Esophagus muscularis mucosa (tissue), 3 donors: ENCODE data around the gene S1PR4.

Experiments
- POLR2A ChIP-seq: fragments of 450-650 bp; IDR thresholded peaks from one replicate; pipeline ENCODE4 v1.6.1; 2017; ENCODE audit warnings: antibody characterized with exemption, moderate library complexity, mild to moderate bottlenecking, low read depth
- POLR2AphosphoS5 ChIP-seq, 2 donors: sonication (generic); formaldehyde crosslinking; IDR thresholded peaks; one replicate each; pipeline ENCODE4 v1.6.1; 2017; ENCODE audit warnings: antibody characterized with exemption in 2 of 2
- TF ChIP-seq, protein P1 (sequence below), 3 experiments: fragments of 200-600 bp in 2 of 3; fragments of 450-650 bp in 1 of 3; sonication (generic) in 2 of 3; IDR thresholded peaks; one replicate each; pipeline ENCODE4 v1.5.1; 2017 to 2019; ENCODE audit warnings: antibody characterized with exemption in 3 of 3, mild to moderate bottlenecking in 2 of 3, moderate library complexity in 1 of 3

DNA sequence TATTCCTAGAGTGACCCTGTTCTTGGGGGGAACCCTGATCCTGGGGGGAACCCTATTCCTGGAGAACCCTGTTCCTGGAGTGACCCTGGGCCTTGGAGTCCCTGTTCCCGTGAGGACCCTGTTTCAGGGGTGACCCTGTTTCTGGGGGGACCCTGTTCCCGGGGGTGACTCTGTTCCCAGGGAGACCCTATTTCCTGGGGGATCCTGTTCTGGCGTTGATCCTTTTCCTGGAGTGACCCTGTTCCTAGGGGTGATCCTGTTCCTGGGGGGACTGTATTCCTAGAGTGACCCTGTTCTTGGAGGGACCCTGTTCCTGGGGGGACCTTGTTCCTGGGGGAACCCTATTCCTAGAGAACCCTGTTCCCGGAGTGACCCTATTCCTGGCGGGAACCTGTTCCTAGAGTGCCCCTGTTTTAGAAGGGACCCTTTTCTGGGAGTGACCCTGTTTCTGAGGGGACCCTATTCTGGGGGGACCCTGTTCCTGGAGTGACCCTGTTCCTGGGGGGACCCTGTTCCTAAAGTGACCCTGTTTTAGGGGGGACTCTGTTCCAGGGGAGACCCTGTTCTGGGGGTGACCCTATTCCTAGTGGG is 27.7 kb upstream of the S1PR4 start:
- no peak for TF ChIP-seq POLR2AphosphoS5 (IDR thresholded peaks at IDR 0.05)
- no peak for TF ChIP-seq POLR2A
- TF ChIP-seq, protein P1, sequence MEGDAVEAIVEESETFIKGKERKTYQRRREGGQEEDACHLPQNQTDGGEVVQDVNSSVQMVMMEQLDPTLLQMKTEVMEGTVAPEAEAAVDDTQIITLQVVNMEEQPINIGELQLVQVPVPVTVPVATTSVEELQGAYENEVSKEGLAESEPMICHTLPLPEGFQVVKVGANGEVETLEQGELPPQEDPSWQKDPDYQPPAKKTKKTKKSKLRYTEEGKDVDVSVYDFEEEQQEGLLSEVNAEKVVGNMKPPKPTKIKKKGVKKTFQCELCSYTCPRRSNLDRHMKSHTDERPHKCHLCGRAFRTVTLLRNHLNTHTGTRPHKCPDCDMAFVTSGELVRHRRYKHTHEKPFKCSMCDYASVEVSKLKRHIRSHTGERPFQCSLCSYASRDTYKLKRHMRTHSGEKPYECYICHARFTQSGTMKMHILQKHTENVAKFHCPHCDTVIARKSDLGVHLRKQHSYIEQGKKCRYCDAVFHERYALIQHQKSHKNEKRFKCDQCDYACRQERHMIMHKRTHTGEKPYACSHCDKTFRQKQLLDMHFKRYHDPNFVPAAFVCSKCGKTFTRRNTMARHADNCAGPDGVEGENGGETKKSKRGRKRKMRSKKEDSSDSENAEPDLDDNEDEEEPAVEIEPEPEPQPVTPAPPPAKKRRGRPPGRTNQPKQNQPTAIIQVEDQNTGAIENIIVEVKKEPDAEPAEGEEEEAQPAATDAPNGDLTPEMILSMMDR (IDR thresholded peaks at IDR 0.05), result no peak
